Transverse colon (tissue), 4 donors: ENCODE results near the gene SERTM2. TPM values are rescaled to one million over a fixed set of nuclear protein-coding genes. Genes with fewer than 3 reads are reported as not detected.

ENCODE experiments used
- DNase-seq: peaks from one replicate; pipeline ENCODE4 v3.0.0-alpha.2; 2019
- H3K27ac ChIP-seq, 4 donors: fragments of 200-600 bp; sonication (generic); 2 replicates each; pipeline ENCODE4 v1.5.1; 2016 to 2018; ENCODE audit warnings: inconsistent platforms in 4 of 4
- H3K27me3 ChIP-seq: fragments of 200-600 bp; sonication (generic); 2 replicates; pipeline ENCODE4 v1.5.1; 2017; ENCODE audit warnings: inconsistent platforms
- H3K36me3 ChIP-seq, 4 donors: fragments of 200-600 bp; sonication (generic); 2 replicates each; pipeline ENCODE4 v1.5.1; 2017 to 2019; ENCODE audit warnings: inconsistent platforms in 4 of 4
- H3K4me1 ChIP-seq, 4 donors: fragments of 200-600 bp; sonication (generic); 2 replicates each; pipeline ENCODE4 v1.5.1; 2017 to 2020; ENCODE audit warnings: inconsistent platforms in 4 of 4
- H3K4me3 ChIP-seq, 4 donors: fragments of 200-600 bp; sonication (generic); 1 replicate in 1 of 4; 2 replicates in 3 of 4; pipeline versions ENCODE4 v1.5.1 to v1.6.1; 2017 to 2019; ENCODE audit warnings: inconsistent platforms in 4 of 4
- H3K9me3 ChIP-seq, 2 donors: fragments of 200-600 bp; sonication (generic); 2 replicates each; pipeline ENCODE4 v1.5.1; 2017 to 2019; ENCODE audit warnings: inconsistent platforms in 2 of 2
- EP300 ChIP-seq: sonication (generic); formaldehyde crosslinking; IDR thresholded peaks from one replicate; pipeline ENCODE4 v1.6.1; 2017; ENCODE audit warnings: antibody characterized with exemption, low read depth
- POLR2A ChIP-seq: fragments of 450-650 bp; IDR thresholded peaks from one replicate; pipeline ENCODE4 v1.6.1; 2016; ENCODE audit warnings: antibody characterized with exemption, mild to moderate bottlenecking, moderate library complexity
- POLR2AphosphoS5 ChIP-seq, 3 donors: sonication (generic); formaldehyde crosslinking; IDR thresholded peaks; one replicate each; pipeline ENCODE4 v1.6.1; 2016; ENCODE audit warnings: antibody characterized with exemption in 3 of 3
- WGBS, 2 donors: methylation state at CpG; one replicate each; pipeline ENCODE4 v1.1.5; 2018; ENCODE audit warnings: low coverage in 1 of 2; 5-methylcytosine and 5-hydroxymethylcytosine counted together
- in situ Hi-C, 4 donors: fragments of 200-750 bp; cut with MboI; loops; one replicate each; pipeline versions ENCODE4 v1.15.0 to v1.15.1; 2017; ENCODE audit warnings: low sequenced_read_pairs in 3 of 4, low pct_ligation_motif_present in 1 of 4, low pct_unique_long_range_greater_than_20kb in 1 of 4
- intact Hi-C: fragments of 100-400 bp; cut with DNase I; formaldehyde crosslinking; loops from one replicate; pipeline ENCODE4 v1.15.1; 2023; ENCODE audit warnings: low total_unique reads
- total RNA-seq, 4 donors: library from RNA; depleted of rRNA; stranded (reverse); fragments of >200 nt; gene quantifications; one replicate each; pipeline ENCODE4 v1.1.0, GENCODE V29; 2016
- TF ChIP-seq, protein P1 (sequence below), 5 experiments: fragments of 200-600 bp in 3 of 5; fragments of 450-650 bp in 2 of 5; sonication (generic) in 3 of 5; IDR thresholded peaks; 1 replicate in 2 of 5; 2 replicates in 3 of 5; pipeline ENCODE4 v1.5.1; 2016 to 2017; ENCODE audit warnings: antibody characterized with exemption in 5 of 5, inconsistent platforms in 3 of 5, mild to moderate bottlenecking in 2 of 5, moderate library complexity in 1 of 5

The SERTM2 gene
- total RNA-seq = 1 to 10 TPM in 1 of 4 donors, under 1 TPM in 3; 0.40 to 1.1 (median 0.59) TPM

DNA sequence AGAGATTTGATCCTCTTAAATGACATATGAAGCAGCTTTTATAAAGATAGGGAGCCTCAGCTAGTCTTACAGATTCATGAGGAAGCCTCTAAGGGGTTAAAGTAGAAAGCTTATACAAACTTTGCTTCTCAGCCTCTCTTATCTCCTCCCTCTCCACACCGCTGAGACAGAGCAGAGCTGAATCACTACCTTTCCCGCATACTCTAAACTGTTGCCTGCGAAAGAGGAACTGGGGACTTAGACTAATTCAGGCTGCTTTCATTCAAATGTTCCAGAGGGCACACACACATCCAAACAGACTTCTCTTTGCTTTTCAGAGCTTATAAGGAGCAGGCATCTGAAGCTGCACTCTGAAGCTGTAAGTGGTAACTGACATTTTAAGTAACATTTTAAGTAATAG lies at the start of gene SERTM2:
Gene SERTM2, plus strand, starts transcription at position 169 of the 400 bp plus-strand sequence. CDS start 7,213 bp downstream, outside the sequence.
- WGBS, 2 donors = 7% methylated on average over 3 of the region's 3 CpGs; no CpG with 5 or more reads in 1 of the 2 donors
- no peak for DNase-seq

DNA sequence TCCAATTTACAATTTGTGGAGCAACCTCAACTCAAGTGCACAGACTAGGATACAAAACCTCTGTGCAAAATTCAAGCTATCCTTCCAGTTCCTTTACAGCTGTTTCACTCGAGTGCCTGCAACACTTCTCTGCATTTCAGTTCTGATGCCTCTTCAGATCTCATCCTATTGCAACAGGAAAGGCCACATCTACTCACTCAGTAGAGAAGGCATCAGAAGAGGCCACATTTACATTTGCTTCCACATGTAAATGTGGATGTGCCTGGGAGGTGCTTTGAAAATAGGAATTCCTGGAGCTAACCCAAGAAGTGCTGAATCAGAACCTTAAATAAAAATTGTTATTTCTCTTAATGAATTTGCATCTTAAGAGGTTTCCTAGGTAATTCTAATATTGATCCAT lies 45.8 kb upstream of the SERTM2 start:
- no peak overlapping the region for H3K4me3 ChIP-seq
- WGBS, 2 donors = 26% methylated on average over 1 of the region's 1 CpG; no CpG with 5 or more reads in 1 of the 2 donors
- no peak overlapping the region for H3K27ac ChIP-seq
- intact Hi-C loops (no loop called here), in situ Hi-C loops (no loop called here)
- no peaks in the 10 kb centered on the region for H3K4me1 ChIP-seq
- H3K36me3 ChIP-seq = no peaks in the 10 kb centered on the region
- no peak for DNase-seq
- no peaks in the 10 kb centered on the region for H3K27me3 ChIP-seq
- no peak for TF ChIP-seq POLR2A
- TF ChIP-seq POLR2AphosphoS5 (IDR thresholded peaks at IDR 0.05) = no peak
- TF ChIP-seq EP300 = no peak
- TF ChIP-seq, protein P1, sequence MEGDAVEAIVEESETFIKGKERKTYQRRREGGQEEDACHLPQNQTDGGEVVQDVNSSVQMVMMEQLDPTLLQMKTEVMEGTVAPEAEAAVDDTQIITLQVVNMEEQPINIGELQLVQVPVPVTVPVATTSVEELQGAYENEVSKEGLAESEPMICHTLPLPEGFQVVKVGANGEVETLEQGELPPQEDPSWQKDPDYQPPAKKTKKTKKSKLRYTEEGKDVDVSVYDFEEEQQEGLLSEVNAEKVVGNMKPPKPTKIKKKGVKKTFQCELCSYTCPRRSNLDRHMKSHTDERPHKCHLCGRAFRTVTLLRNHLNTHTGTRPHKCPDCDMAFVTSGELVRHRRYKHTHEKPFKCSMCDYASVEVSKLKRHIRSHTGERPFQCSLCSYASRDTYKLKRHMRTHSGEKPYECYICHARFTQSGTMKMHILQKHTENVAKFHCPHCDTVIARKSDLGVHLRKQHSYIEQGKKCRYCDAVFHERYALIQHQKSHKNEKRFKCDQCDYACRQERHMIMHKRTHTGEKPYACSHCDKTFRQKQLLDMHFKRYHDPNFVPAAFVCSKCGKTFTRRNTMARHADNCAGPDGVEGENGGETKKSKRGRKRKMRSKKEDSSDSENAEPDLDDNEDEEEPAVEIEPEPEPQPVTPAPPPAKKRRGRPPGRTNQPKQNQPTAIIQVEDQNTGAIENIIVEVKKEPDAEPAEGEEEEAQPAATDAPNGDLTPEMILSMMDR (IDR thresholded peaks at IDR 0.05) = no peak
- H3K9me3 ChIP-seq = no peaks in the 10 kb centered on the region

More for the DNA sequence above, at the start of gene SERTM2:
- TF ChIP-seq POLR2AphosphoS5 (IDR thresholded peaks at IDR 0.05) (no peak), POLR2A (no peak), EP300 (no peak)
- TF ChIP-seq, protein P1 (IDR thresholded peaks at IDR 0.05) = no peak
- no peaks in the 10 kb centered on the region for H3K27me3 ChIP-seq
- H3K36me3 ChIP-seq = no peaks in the 10 kb centered on the region
- in situ Hi-C loops (no loop called here), intact Hi-C loops (no loop called here)
- H3K4me3 ChIP-seq = no peak within 1 kb of the TSS
- no peaks in the 10 kb centered on the region for H3K9me3 ChIP-seq
- H3K27ac ChIP-seq = no peak within 1 kb of the TSS
- no peaks in the 10 kb centered on the region for H3K4me1 ChIP-seq

DNA sequence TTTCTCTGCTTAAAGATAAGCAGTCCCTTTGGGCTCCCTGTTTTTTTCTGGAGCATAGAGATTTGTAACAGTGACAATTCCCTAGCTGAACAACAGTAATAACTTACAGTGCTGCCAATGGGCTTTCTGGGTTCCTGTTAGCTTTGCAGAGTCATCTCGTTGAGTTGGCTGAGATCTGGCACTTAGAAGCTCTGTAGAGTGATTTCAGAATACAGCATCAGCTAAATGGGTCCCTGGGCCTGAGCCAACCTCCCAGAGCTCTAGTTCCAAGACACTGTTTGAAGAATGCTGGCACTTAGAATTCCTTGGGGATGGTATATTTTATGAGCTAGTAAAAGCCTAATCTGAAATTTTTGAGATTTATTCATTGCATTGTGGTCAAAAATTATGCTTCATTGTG lies 43.5 kb upstream of the SERTM2 start:
- H3K27me3 ChIP-seq = no peaks in the 10 kb centered on the region
- intact Hi-C loops (no loop called here), in situ Hi-C loops (no loop called here)
- no peaks in the 10 kb centered on the region for H3K9me3 ChIP-seq
- no peak for DNase-seq
- no peaks in the 10 kb centered on the region for H3K36me3 ChIP-seq
- H3K27ac ChIP-seq = no peak overlapping the region
- no peak overlapping the region for H3K4me3 ChIP-seq
- WGBS, 2 donors = 15% methylated on average over 1 of the region's 1 CpG; no CpG with 5 or more reads in 1 of the 2 donors
- TF ChIP-seq EP300 = no peak
- TF ChIP-seq POLR2AphosphoS5 (IDR thresholded peaks at IDR 0.05) = no peak
- TF ChIP-seq, protein P1 (IDR thresholded peaks at IDR 0.05) = no peak
- no peak for TF ChIP-seq POLR2A
- no peaks in the 10 kb centered on the region for H3K4me1 ChIP-seq

DNA sequence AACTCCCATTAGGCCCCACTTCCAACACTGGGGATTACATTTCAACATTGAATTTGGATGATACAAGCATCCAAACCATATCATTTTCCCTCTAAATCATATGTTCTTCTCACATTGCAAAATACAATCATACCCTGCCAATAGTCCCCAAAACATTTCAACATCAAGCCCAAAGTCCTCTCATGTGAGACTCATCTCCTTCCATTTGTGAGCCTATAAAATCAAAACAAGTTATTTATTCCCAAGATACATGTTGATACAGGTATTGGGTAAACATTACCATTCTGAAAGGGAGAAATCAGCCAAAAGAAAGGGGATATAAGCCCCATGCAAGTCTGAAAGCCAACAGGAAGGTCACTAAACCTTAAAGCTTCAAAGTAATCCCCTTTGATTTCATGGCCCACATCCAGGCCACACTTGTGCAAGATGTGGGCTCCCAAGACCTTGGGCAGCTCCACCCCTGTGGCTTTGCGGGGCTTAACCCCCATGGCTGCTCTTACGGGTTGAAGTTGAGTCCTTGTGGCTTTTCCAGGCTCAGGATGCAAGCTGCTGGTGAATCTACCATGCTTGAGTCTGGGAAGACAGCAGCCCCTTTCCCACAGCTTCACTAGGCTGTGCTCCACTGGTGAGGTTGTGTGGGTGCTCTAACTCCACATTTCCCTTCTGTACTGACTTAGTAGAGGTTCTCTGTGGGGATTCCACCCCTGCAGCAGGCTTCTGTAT lies 40.6 kb upstream of the SERTM2 start:
- no peaks in the 10 kb centered on the region for H3K4me1 ChIP-seq
- TF ChIP-seq POLR2AphosphoS5 (IDR thresholded peaks at IDR 0.05) = no peak
- TF ChIP-seq POLR2A = no peak
- TF ChIP-seq, protein P1 (IDR thresholded peaks at IDR 0.05) = no peak
- no peak for TF ChIP-seq EP300
- no peak for DNase-seq
- in situ Hi-C loops (no loop called here), intact Hi-C loops (no loop called here)
- no peaks in the 10 kb centered on the region for H3K36me3 ChIP-seq
- 79% methylated on average over 2 of the region's 2 CpGs; no CpG with 5 or more reads in 1 of the 2 donors for WGBS, 2 donors
- H3K27me3 ChIP-seq = no peaks in the 10 kb centered on the region
- H3K4me3 ChIP-seq = no peak overlapping the region
- no peak overlapping the region for H3K27ac ChIP-seq
- H3K9me3 ChIP-seq = no peaks in the 10 kb centered on the region
